Stimulated activated CD4-positive, alpha-beta T cell treated with anti-CD3 and anti-CD28 coated beads, Interleukin-1b, Interleukin-23, amount 100 ng/mL, for 4 hours (primary cell): ENCODE measurements around the gene ASB13.
A peak's percentile ranks its signal among the peaks of the same experiment; 100 is the strongest.
"Not testable (repeated sequence)": the region's sequence is repeated elsewhere in the genome, so short reads cannot be mapped to it uniquely, and the experiment has no call there.

Experiments
- DNase-seq, 2 donors: peaks; one replicate each; pipeline ENCODE4 v3.0.0-alpha.2; 2020; ENCODE audit warnings: low read depth in 2 of 2

The ASB13 gene

GRCh38 chr10:5623081-5623748 lies 43.2 kb downstream of the ASB13 start:
- DNase-seq: peak; percentile 69 to 79

- no peak for DNase-seq
Observed at GRCh38 chr10:5622186-5622960, 44.0 kb downstream of the ASB13 start.

- DNase-seq: not testable (repeated sequence)
Observed at GRCh38 chr10:5621371-5621770, 45.0 kb downstream of the ASB13 start.

- no peak for DNase-seq
Observed at GRCh38 chr10:5620966-5621365, 45.4 kb downstream of the ASB13 start.

GRCh38 chr10:5620223-5620721 lies 46.1 kb downstream of the ASB13 start:
- DNase-seq: no peak

GRCh38 chr10:5619362-5620211 lies 46.8 kb downstream of the ASB13 start:
- no peak for DNase-seq

GRCh38 chr10:5618829-5619228 lies 47.6 kb downstream of the ASB13 start:
- DNase-seq: no peak

GRCh38 chr10:5618042-5618441 lies 48.4 kb downstream of the ASB13 start:
- no peak for DNase-seq

- DNase-seq: no peak
Observed at GRCh38 chr10:5617521-5617920, 48.9 kb downstream of the ASB13 start.

GRCh38 chr10:5616836-5617235 lies 49.6 kb downstream of the ASB13 start:
- no peak for DNase-seq

GRCh38 chr10:5616046-5616445 lies 50.3 kb downstream of the ASB13 start:
- no peak for DNase-seq

- no peak for DNase-seq
Observed at GRCh38 chr10:5615316-5615715, 51.1 kb downstream of the ASB13 start.

GRCh38 chr10:5614155-5614721 lies 52.2 kb downstream of the ASB13 start:
- no peak for DNase-seq

- DNase-seq: no peak
Observed at GRCh38 chr10:5613481-5614154, 52.8 kb downstream of the ASB13 start.

GRCh38 chr10:5611899-5612680 lies 54.3 kb downstream of the ASB13 start:
- no peak for DNase-seq

GRCh38 chr10:5609952-5610616 lies 56.3 kb downstream of the ASB13 start:
- no peak for DNase-seq

GRCh38 chr10:5608608-5609220 lies 57.7 kb downstream of the ASB13 start:
- DNase-seq: no peak

- no peak for DNase-seq
Observed at GRCh38 chr10:5607594-5607993, 58.8 kb downstream of the ASB13 start.

- DNase-seq: no peak
Observed at GRCh38 chr10:5606864-5607263, 59.5 kb downstream of the ASB13 start.

- DNase-seq: no peak
Observed at GRCh38 chr10:5606321-5606720, 60.1 kb downstream of the ASB13 start.
